K562 (cell line): ENCODE measurements around the gene TAS2R41. TPM values are rescaled to one million over a fixed set of nuclear protein-coding genes. Genes with fewer than 3 reads are reported as not detected.

Experiments
- ATAC-seq: fragments of 200-7000 bp; cut with Tn5 transposase; 3 replicates; pipeline ENCODE4 v1.9.1; 2020; ENCODE audit warnings: moderate library complexity
- BruUV-seq: library from RNA; stranded (reverse); fragments of 400-500 nt; replicated peaks from 2 replicates; lab custom pipeline; 2021; lab: Mats Ljungman, UMichigan
- CTCF ChIA-PET: fragments of 300-600 bp; formaldehyde crosslinking; extraction: SDS; loops from one replicate; lab custom pipeline; 2021; ENCODE audit warnings: low intra/inter-chr PET ratio; lab: Yijun Ruan, JAX
- POLR2A ChIA-PET: fragments of 300-600, 350-650 bp; sonication (Branson Sonifier 250); formaldehyde crosslinking; extraction: SDS; loops from one replicate; lab custom pipeline; 2021; ENCODE audit warnings: antibody characterized with exemption, inconsistent platforms; lab: Yijun Ruan, JAX
- DNase-seq, 4 experiments: peaks; one replicate each; pipeline versions ENCODE4 v3.0.0 to v3.0.0-alpha.2; 2011 to 2018; ENCODE audit warnings: low spot score in 3 of 4, mixed read lengths in 3 of 4; ENCODE audit errors: extremely low read depth in 1 of 4
- FAIRE-seq: peaks from 2 replicates; lab custom pipeline; 2011; peaks lifted over from hg19 to GRCh38; lab: Jason Lieb, UNC
- H2AFZ ChIP-seq: 2 replicates; pipeline ENCODE4 v1.6.0; 2011; ENCODE audit warnings: low read depth, low read length, control low read depth, inconsistent platforms
- H3K27ac ChIP-seq: fragments of 200-600 bp; 3 replicates; pipeline ENCODE4 v1.8.0; 2011; ENCODE audit warnings: low read depth, mild to moderate bottlenecking, control low read depth, inconsistent platforms, low read length, moderate library complexity, mixed read lengths; ENCODE audit errors: extremely low read depth
- H3K27me3 ChIP-seq, 2 experiments: fragments of 300-600 bp in 1 of 2; 2 replicates in 1 of 2; 3 replicates in 1 of 2; pipeline versions ENCODE4 v1.6.0 to v1.8.0; 2011; ENCODE audit warnings: inconsistent platforms in 2 of 2, low read length in 2 of 2, mild to moderate bottlenecking in 1 of 2, mixed read lengths in 1 of 2, moderate library complexity in 1 of 2; ENCODE audit not compliant: control insufficient read depth in 2 of 2, insufficient read depth in 2 of 2
- H3K36me3 ChIP-seq: fragments of 300-600 bp; 3 replicates; pipeline ENCODE4 v1.8.0; 2011; ENCODE audit warnings: mild to moderate bottlenecking, low read length, inconsistent platforms; ENCODE audit not compliant: control insufficient read depth, insufficient read depth
- H3K4me1 ChIP-seq, 2 experiments: fragments of 200-600 bp in 1 of 2; replicated peaks in 1 of 2; 2 replicates in 1 of 2; 3 replicates in 1 of 2; pipeline versions ENCODE4 v1.5.1 to v1.8.0; 2011; ENCODE audit warnings: inconsistent platforms in 2 of 2, low read length in 2 of 2, mild to moderate bottlenecking in 1 of 2, mixed read lengths in 1 of 2, moderate library complexity in 1 of 2; ENCODE audit not compliant: control insufficient read depth in 2 of 2, insufficient read depth in 2 of 2
- H3K4me2 ChIP-seq: 2 replicates; pipeline ENCODE4 v1.6.1; 2011; ENCODE audit warnings: low read length, control low read depth, inconsistent platforms, mixed read lengths; ENCODE audit not compliant: insufficient read depth
- H3K4me3 ChIP-seq: fragments of 200-600 bp; sonication (generic), shearing (Covaris generic); 2 replicates; pipeline ENCODE4 v1.5.1; 2016; ENCODE audit warnings: control low read depth, inconsistent platforms
- H3K79me2 ChIP-seq: fragments of 200-600 bp; 3 replicates; pipeline ENCODE4 v1.8.0; 2011; ENCODE audit warnings: low read length, inconsistent platforms; ENCODE audit not compliant: control insufficient read depth, insufficient read depth
- H3K9ac ChIP-seq, 2 experiments: 2 replicates each; pipeline versions ENCODE4 v1.6.0 to v1.6.1; 2011; ENCODE audit warnings: low read depth in 2 of 2, low read length in 2 of 2, control low read depth in 1 of 2, inconsistent platforms in 1 of 2, mild to moderate bottlenecking in 1 of 2, mixed read lengths in 1 of 2; ENCODE audit not compliant: insufficient read depth in 1 of 2
- H3K9me1 ChIP-seq: one replicate; pipeline ENCODE4 v1.6.0; 2011; ENCODE audit warnings: inconsistent platforms, mild to moderate bottlenecking, low read length, moderate library complexity; ENCODE audit not compliant: control insufficient read depth, insufficient read depth
- H3K9me3 ChIP-seq: replicated peaks from 2 replicates; pipeline ENCODE4 v1.5.1; 2011; ENCODE audit warnings: low read depth, low read length, inconsistent platforms; ENCODE audit not compliant: control insufficient read depth, insufficient read depth
- H4K20me1 ChIP-seq: replicated peaks from 2 replicates; pipeline ENCODE4 v1.6.1; 2011; ENCODE audit warnings: low read length, inconsistent platforms, mixed read lengths; ENCODE audit not compliant: control insufficient read depth, insufficient read depth
- ARID1B ChIP-seq: fragments of 450-650 bp; IDR thresholded peaks from 2 replicates; pipeline ENCODE4 v1.6.1; 2016; ENCODE audit warnings: antibody characterized with exemption, mild to moderate bottlenecking, inconsistent platforms
- CBFA2T3 ChIP-seq: fragments of 450-650 bp; IDR thresholded peaks from 2 replicates; pipeline ENCODE4 v1.6.1; 2017
- CEBPG ChIP-seq, 3 experiments: fragments of 200-800 bp in 1 of 3; sonication (Bioruptor generic) in 1 of 3; sonication (generic) in 1 of 3; formaldehyde crosslinking in 1 of 3; IDR thresholded peaks in 2 of 3; conservative IDR thresholded peaks in 1 of 3; 2 replicates each; pipeline versions ENCODE4 v1.6.1 to v1.8.0; 2016 to 2022; ENCODE audit warnings: missing compliant biosample characterization in 2 of 3, missing genetic modification characterization in 2 of 3, mild to moderate bottlenecking in 1 of 3, missing genetic modification reagents in 1 of 3
- DPF2 ChIP-seq: fragments of 450-650 bp; IDR thresholded peaks from 2 replicates; pipeline ENCODE4 v1.6.1; 2016
- EP300 ChIP-seq: IDR thresholded peaks from 2 replicates; pipeline ENCODE4 v1.6.1; 2012; ENCODE audit warnings: low read length, improper control_type of control experiment
- FUS ChIP-seq: fragments of 200-400 bp; formaldehyde crosslinking; optimal IDR thresholded peaks from 2 replicates; pipeline ENCODE3; 2017; ENCODE audit warnings: low read depth, low read length
- HSF4 ChIP-seq: fragments of 250-450 bp; sonication (Bioruptor Pico); IDR thresholded peaks from 2 replicates; pipeline ENCODE4 v2.1.2; 2022; ENCODE audit warnings: mild to moderate bottlenecking, moderate library complexity, borderline replicate concordance
- ILF3 ChIP-seq: fragments of 450-650 bp; IDR thresholded peaks from 2 replicates; pipeline ENCODE4 v1.6.1; 2018; ENCODE audit warnings: antibody characterized with exemption, mild to moderate bottlenecking, moderate library complexity, borderline replicate concordance
- MAFF ChIP-seq: IDR thresholded peaks from 2 replicates; pipeline ENCODE4 v1.6.1; 2012; ENCODE audit warnings: low read length, improper control_type of control experiment
- NCOA6 ChIP-seq: fragments of 450-650 bp; IDR thresholded peaks from 2 replicates; pipeline ENCODE4 v1.6.1; 2017; ENCODE audit warnings: mild to moderate bottlenecking
- ZNF282 ChIP-seq: sonication (generic); formaldehyde crosslinking; IDR thresholded peaks from 2 replicates; pipeline ENCODE4 v1.8.1; 2023; ENCODE audit warnings: missing genetic modification reagents
- ZNF431 ChIP-seq: sonication (generic); formaldehyde crosslinking; IDR thresholded peaks from 2 replicates; pipeline ENCODE4 v1.8.0; 2022; ENCODE audit warnings: mild to moderate bottlenecking, missing genetic modification reagents
- ZNF445 ChIP-seq: fragments of 250-450 bp; sonication (Bioruptor Pico); IDR thresholded peaks from 2 replicates; pipeline ENCODE4 v1.4.0; 2020; ENCODE audit warnings: low read depth, mild to moderate bottlenecking, moderate library complexity
- ZNF512 ChIP-seq: IDR thresholded peaks from 2 replicates; pipeline ENCODE4 v1.6.1; 2016; ENCODE audit warnings: missing genetic modification characterization, missing compliant biosample characterization
- WGBS: fragments of 100-300 bp; shearing (Covaris generic); methylation state at CpG from one replicate; pipeline ENCODE4 v1.1.6; 2016; ENCODE audit warnings: low coverage, mixed read lengths; ENCODE audit not compliant: insufficient coverage; ENCODE audit errors: missing lambda C conversion rate; 5-methylcytosine and 5-hydroxymethylcytosine counted together
- in situ Hi-C: fragments of 300-500 bp; cut with MboI; formaldehyde crosslinking; loops from 4 replicates; pipeline ENCODE4 v1.15.0; 2018; ENCODE audit warnings: inconsistent platforms, mixed read lengths
- intact Hi-C: fragments of 100-400 bp; cut with micrococcal nuclease; formaldehyde crosslinking; loops from 2 replicates; pipeline ENCODE4 v1.14.2; 2022
- polyA plus RNA-seq, 8 experiments: library from polyadenylated mRNA; depleted of rRNA in 4 of 8; stranded (reverse) in 5 of 8; unstranded in 3 of 8; fragments of >200 nt; fragmentation: Nextera tagmentation in 2 of 8; fragmentation: Illumina TruSeq in 1 of 8; extraction: Ambion mirVana in 2 of 8; extraction: Trizol in 1 of 8; gene quantifications; 2 replicates each; pipeline versions ENCODE4 v1.2.1 to v1.2.3, GENCODE V29; 2011 to 2014; ENCODE audit warnings: inconsistent platforms in 1 of 8, missing spikeins in 1 of 8
- total RNA-seq, 7 experiments: library from RNA; depleted of rRNA in 6 of 7; stranded (reverse); fragments of >200 nt in 6 of 7; fragmentation: Illumina TruSeq in 2 of 7; extraction: Trizol in 2 of 7; gene quantifications; 2 replicates each; pipeline versions ENCODE4 v1.2.1 to v1.2.3, GENCODE V29; 2011 to 2021; ENCODE audit warnings: low replicate concordance in 1 of 7
- TF ChIP-seq, protein P1 (sequence below): fragments of 450-650 bp; formaldehyde crosslinking; conservative IDR thresholded peaks from 2 replicates; pipeline ENCODE4 v1.4.0; 2022; ENCODE audit warnings: mild to moderate bottlenecking, missing genetic modification characterization

Gene TAS2R41
- total and polyA plus RNA-seq, 9 of the 15 experiments (the other 6 are each of a cell fraction or from before 2014, with no cell fraction given) = not detected

GRCh38 chr7:143495851-143496250 lies 18.2 kb downstream of the TAS2R41 start (continued):
- TF ChIP-seq ZNF512 (tag) = no peak
- no peak for TF ChIP-seq ARID1B
- no peak for TF ChIP-seq CEBPG (CRISPR knock-in tag; IDR thresholded peaks at IDR 0.05)
- peak in 1 of 2 experiments; percentile 56; a peak in 2 of 4 replicates for TF ChIP-seq CEBPG (tag; conservative IDR thresholded peaks at IDR 0.05 in 1 of 2, IDR thresholded peaks at IDR 0.05 in 1 of 2)
- TF ChIP-seq, protein P1, sequence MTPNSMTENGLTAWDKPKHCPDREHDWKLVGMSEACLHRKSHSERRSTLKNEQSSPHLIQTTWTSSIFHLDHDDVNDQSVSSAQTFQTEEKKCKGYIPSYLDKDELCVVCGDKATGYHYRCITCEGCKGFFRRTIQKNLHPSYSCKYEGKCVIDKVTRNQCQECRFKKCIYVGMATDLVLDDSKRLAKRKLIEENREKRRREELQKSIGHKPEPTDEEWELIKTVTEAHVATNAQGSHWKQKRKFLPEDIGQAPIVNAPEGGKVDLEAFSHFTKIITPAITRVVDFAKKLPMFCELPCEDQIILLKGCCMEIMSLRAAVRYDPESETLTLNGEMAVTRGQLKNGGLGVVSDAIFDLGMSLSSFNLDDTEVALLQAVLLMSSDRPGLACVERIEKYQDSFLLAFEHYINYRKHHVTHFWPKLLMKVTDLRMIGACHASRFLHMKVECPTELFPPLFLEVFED = no peak
- TF ChIP-seq, all 486 proteins: peak for 3

- Histone ChIP-seq H2AFZ (no peak overlapping the region), H3K36me3 (no peaks in the 10 kb centered on the region), H3K9me3 (no peaks in the 10 kb centered on the region), H3K9ac (no peak overlapping the region), H4K20me1 (no peaks in the 10 kb centered on the region), H3K9me1 (no peaks in the 10 kb centered on the region), H3K79me2 (no peaks in the 10 kb centered on the region), H3K27ac (no peak overlapping the region), H3K4me2 (no peak overlapping the region), H3K27me3 (no peaks in the 10 kb centered on the region), H3K4me3 (no peak overlapping the region), H3K4me1 (peaks cover 7 to 14% of the 10 kb centered on the region in 2 experiments; a peak in 4 of 5 replicates)
- in situ Hi-C loops (no loop called here), intact Hi-C loops (loop anchor here (5.0 kb wide), 1 partner anchor 254 kb away; no protein-coding TSS in a partner anchor)
- ChIA-PET CTCF (no interaction called here), POLR2A (interaction anchor here (0.9 kb wide), 1 partner anchor 9 kb away, joined by 5 read pairs; no protein-coding TSS in a partner anchor)
- BruUV-seq = no TSS peak
- DNase-seq (no peak), FAIRE-seq (no peak), ATAC-seq (no peak)
- WGBS = 15% methylated on average over 3 of the region's 3 CpGs
- TF ChIP-seq CBFA2T3 = no peak
- TF ChIP-seq ZNF282 (CRISPR knock-in tag) = no peak
- TF ChIP-seq ILF3 = no peak
- no peak for TF ChIP-seq ZNF445 (CRISPR knock-in tag)
- no peak for TF ChIP-seq DPF2
- TF ChIP-seq NCOA6 = no peak
- TF ChIP-seq EP300 = no peak
- no peak for TF ChIP-seq FUS
- no peak for TF ChIP-seq HSF4 (CRISPR knock-in tag)
- TF ChIP-seq ZNF431 (CRISPR knock-in tag) = no peak
- no peak for TF ChIP-seq MAFF
Measured at GRCh38 chr7:143496263-143496662, 18.6 kb downstream of the TAS2R41 start.
